Activated T-helper 1 cell treated with anti-CD3 and anti-CD28 coated beads, Interleukin-12 subunit alpha, Interleukin-12 subunit beta, Interleukin-2, Interleukin-4 antibody, amounts not matched to agents 30 ng/mL and 10 ng/mL and 1 ng/mL, durations not matched to agents 14 hours and 24 hours and 36 hours (primary cell): ENCODE measurements around the gene PSMC3. TPM values are rescaled to one million over a fixed set of nuclear protein-coding genes. Genes with fewer than 3 reads are reported as not detected.

ENCODE experiments used
- DNase-seq: peaks from one replicate; pipeline ENCODE4 v3.0.0; 2021; ENCODE audit warnings: low spot score
- H3K27ac Mint-ChIP-seq: one replicate; pipeline ENCODE4 v1.8.0; 2021; ENCODE audit warnings: mild to moderate bottlenecking, mixed read lengths
- H3K27me3 Mint-ChIP-seq: one replicate; pipeline ENCODE4 v1.8.0; 2022; ENCODE audit warnings: mild to moderate bottlenecking, moderate library complexity, mixed read lengths; ENCODE audit not compliant: insufficient read depth
- H3K36me3 Mint-ChIP-seq: one replicate; pipeline ENCODE4 v1.8.0; 2021; ENCODE audit warnings: low read depth, mixed read lengths
- H3K4me1 Mint-ChIP-seq: one replicate; pipeline ENCODE4 v1.8.0; 2021; ENCODE audit warnings: low read depth, mixed read lengths
- H3K4me3 Mint-ChIP-seq: one replicate; pipeline ENCODE4 v1.8.0; 2021; ENCODE audit warnings: mild to moderate bottlenecking, moderate library complexity, mixed read lengths
- H3K9me3 Mint-ChIP-seq: one replicate; pipeline ENCODE4 v1.8.0; 2021; ENCODE audit warnings: mixed read lengths
- intact Hi-C: fragments of 100-400 bp; cut with micrococcal nuclease; formaldehyde crosslinking; loops from one replicate; pipeline ENCODE4 v1.15.1; 2024
- total RNA-seq: library from RNA; stranded (reverse); gene quantifications from 2 replicates; pipeline ENCODE4 v1.2.3, GENCODE V29; 2022

The PSMC3 gene
- total RNA-seq, 1 donor from 2014 or later = 219 TPM

GRCh38 chr11:47415091-47415854 is 11.0 kb downstream of the PSMC3 start:
- H3K36me3 Mint-ChIP-seq = peaks cover 26% of the 10 kb centered on the region
- H3K27ac Mint-ChIP-seq = no peak overlapping the region

DNA sequence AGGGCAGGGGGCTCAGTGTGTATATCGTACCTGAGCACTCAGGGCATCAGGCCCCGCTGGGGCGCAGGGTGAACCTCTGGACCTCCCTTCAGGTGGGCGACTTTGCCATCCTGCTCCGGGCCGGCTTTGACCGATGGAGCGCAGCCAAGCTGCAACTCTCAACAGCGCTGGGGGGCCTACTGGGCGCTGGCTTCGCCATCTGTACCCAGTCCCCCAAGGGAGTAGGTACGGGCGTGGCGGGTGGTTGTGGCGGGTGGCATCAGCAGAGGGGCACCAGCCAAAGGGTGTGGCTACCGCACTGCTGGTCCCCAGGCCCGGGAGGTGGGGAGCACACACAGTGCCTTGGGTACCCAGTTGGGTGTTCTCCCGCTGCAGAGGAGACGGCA is 11.6 kb downstream of the PSMC3 start:
- intact Hi-C loops = no loop called here
- H3K27ac Mint-ChIP-seq = no peak overlapping the region
- DNase-seq = no peak
- H3K9me3 Mint-ChIP-seq = no peaks in the 10 kb centered on the region
- H3K36me3 Mint-ChIP-seq = peaks cover 20% of the 10 kb centered on the region
- no peaks in the 10 kb centered on the region for H3K27me3 Mint-ChIP-seq
- no peak overlapping the region for H3K4me3 Mint-ChIP-seq
- no peaks in the 10 kb centered on the region for H3K4me1 Mint-ChIP-seq

More at GRCh38 chr11:47415091-47415854, 11.0 kb downstream of the PSMC3 start:
- Mint-ChIP-seq H3K27me3 (no peaks in the 10 kb centered on the region), H3K4me1 (no peaks in the 10 kb centered on the region), H3K4me3 (no peak overlapping the region), H3K9me3 (no peaks in the 10 kb centered on the region)
- intact Hi-C loops = no loop called here
- no peak for DNase-seq

GRCh38 chr11:47413908-47414684 is 12.1 kb downstream of the PSMC3 start:
- Mint-ChIP-seq H3K27me3 (no peaks in the 10 kb centered on the region), H3K9me3 (no peaks in the 10 kb centered on the region), H3K4me3 (no peak overlapping the region), H3K27ac (peak overlapping the region; percentile 52), H3K4me1 (peaks cover 4% of the 10 kb centered on the region), H3K36me3 (peaks cover 17% of the 10 kb centered on the region)
- no peak for DNase-seq
- intact Hi-C loops = no loop called here

DNA sequence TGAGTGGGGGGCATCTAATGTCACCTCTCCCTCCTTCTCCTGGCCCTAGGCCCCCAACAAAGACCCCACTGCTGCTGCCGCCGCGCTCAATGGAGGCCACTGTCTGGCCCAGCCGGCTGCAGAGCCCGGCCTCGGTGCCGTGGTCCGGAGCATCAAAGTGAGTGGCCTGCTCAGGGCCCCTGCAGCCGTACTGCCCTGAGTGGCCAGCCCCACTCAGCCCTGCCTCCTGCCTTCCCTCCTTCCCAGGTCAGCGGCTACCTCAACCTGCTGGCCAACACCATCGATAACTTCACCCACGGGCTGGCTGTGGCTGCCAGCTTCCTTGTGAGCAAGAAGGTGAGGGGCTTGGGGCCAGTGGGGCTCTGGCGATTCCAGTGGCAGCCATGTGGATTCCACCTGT is 12.9 kb downstream of the PSMC3 start:
- Mint-ChIP-seq H3K36me3 (peaks cover 13% of the 10 kb centered on the region), H3K27me3 (no peaks in the 10 kb centered on the region), H3K27ac (no peak overlapping the region), H3K4me1 (peaks cover 8% of the 10 kb centered on the region), H3K4me3 (no peak overlapping the region), H3K9me3 (no peaks in the 10 kb centered on the region)
- intact Hi-C loops = no loop called here
- no peak for DNase-seq

- Mint-ChIP-seq H3K4me1 (peaks cover 16% of the 10 kb centered on the region), H3K27me3 (no peaks in the 10 kb centered on the region), H3K27ac (no peak overlapping the region), H3K9me3 (no peaks in the 10 kb centered on the region), H3K4me3 (no peak overlapping the region), H3K36me3 (peaks cover 6% of the 10 kb centered on the region)
- DNase-seq = peak; percentile 41
- intact Hi-C loops = loop anchor here (1.0 kb wide), 1 partner anchor 38 kb away; no protein-coding TSS in a partner anchor
Observed at GRCh38 chr11:47411884-47412746, 14.1 kb downstream of the PSMC3 start.

DNA sequence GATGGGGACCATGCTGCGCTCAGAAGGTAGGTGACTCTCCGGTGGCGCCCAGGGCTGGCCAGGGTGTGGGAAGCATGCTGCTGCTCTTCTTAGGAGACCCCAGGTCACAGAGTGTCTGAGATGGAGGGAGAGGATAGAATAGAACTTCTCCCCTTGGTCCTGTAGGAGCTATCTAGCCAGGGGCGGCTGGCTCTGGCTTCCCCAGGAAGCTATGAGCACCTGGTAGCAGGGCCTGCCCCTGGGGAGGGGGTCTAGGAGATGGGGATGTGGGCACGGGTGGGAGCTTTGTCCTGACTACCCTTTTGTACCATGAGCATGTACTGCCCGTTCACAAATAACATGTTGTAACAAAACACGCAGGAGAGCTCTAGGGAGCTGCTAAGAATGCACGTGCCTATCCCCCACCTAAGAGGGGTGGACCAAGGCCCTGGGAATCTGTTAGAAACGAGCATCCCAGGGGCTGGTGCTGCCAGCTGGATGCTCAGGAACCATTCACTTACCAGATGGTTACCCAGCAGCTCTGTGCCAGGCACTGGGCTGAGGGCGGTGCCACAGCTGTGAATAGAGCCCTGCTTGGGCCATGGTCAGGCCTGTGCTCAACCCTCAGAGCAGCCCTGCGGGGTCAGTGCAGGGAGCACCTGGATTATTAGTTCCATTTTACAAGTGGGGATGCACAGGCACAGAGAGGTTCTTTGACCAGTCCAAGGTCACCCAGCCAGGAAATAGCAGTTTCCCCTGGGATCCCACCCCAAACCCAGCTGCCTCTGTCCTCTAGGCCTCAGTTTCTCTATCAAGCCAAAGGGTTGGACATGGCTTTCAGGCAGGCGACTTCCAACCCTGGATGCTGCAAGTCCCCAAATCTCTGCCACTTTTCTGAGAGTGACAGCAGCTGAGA is 15.6 kb downstream of the PSMC3 start:
- Mint-ChIP-seq H3K4me3 (no peak overlapping the region), H3K27ac (no peak overlapping the region), H3K4me1 (peaks cover 21% of the 10 kb centered on the region), H3K9me3 (no peaks in the 10 kb centered on the region), H3K36me3 (peaks cover 6% of the 10 kb centered on the region), H3K27me3 (no peaks in the 10 kb centered on the region)
- intact Hi-C loops = no loop called here
- DNase-seq = no peak

GRCh38 chr11:47409440-47410369 is 16.5 kb downstream of the PSMC3 start:
- no peak for DNase-seq
- intact Hi-C loops = loop anchor here (2.0 to 5.0 kb wide), 5 partner anchors 15 to 709 kb away; partner anchors contain the start of genes ARHGAP1, FNBP4 and ZNF408
- Mint-ChIP-seq H3K36me3 (peaks cover 6% of the 10 kb centered on the region), H3K27ac (peak overlapping the region; percentile 92), H3K4me3 (peak overlapping the region; percentile 94), H3K27me3 (no peaks in the 10 kb centered on the region), H3K9me3 (no peaks in the 10 kb centered on the region), H3K4me1 (peaks cover 21% of the 10 kb centered on the region)

DNA sequence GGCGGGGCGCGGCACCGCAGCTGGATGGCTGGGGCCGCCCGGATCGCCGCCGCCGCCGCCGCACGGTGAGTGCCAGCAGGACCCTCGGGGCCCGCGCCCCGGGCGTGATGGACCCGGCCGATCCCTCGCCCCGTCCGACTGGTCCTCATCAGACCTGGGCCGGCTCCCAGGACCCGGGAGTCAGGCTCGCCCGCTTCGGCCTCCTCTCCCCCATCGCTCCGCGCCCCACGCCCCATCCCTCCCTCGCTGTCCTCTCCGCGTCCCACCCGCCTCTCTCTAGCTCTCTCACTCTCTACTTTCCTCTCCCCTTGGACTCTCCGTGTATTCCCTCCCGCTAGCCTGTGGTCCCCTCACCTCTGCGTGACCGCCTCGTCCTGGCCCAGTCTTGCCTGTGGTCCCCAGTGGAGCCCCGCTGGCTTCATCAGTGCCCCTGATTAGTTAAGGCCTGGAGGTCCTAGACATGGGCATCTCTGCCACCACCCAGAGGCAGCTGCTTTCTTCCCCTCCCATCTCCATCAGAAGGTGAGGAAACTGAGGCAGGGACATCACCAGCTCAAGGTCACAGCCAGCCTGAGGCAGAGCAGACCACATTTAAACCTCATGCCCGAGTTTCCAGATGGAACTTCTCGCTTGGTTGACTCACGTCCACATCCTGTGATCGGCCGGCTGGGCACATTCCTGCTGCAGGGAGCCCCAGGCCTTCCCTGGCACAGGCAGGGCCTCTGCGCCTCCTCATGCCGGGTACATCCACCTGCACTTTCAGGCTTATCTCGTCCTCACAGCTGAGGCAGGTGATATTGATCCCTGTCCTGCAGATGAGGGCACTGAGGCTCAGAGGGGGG is 17.4 kb downstream of the PSMC3 start:
- Mint-ChIP-seq H3K27ac (peak overlapping the region; percentile 92), H3K4me3 (peak overlapping the region; percentile 94), H3K27me3 (no peaks in the 10 kb centered on the region), H3K9me3 (no peaks in the 10 kb centered on the region), H3K36me3 (peaks cover 4% of the 10 kb centered on the region), H3K4me1 (peaks cover 21% of the 10 kb centered on the region)
- intact Hi-C loops = loop anchor here (1.0 to 5.0 kb wide), 12 partner anchors 9 to 708 kb away; partner anchors contain the start of genes ACP2, ARHGAP1, CSTPP1 and FNBP4
- no peak for DNase-seq

DNA sequence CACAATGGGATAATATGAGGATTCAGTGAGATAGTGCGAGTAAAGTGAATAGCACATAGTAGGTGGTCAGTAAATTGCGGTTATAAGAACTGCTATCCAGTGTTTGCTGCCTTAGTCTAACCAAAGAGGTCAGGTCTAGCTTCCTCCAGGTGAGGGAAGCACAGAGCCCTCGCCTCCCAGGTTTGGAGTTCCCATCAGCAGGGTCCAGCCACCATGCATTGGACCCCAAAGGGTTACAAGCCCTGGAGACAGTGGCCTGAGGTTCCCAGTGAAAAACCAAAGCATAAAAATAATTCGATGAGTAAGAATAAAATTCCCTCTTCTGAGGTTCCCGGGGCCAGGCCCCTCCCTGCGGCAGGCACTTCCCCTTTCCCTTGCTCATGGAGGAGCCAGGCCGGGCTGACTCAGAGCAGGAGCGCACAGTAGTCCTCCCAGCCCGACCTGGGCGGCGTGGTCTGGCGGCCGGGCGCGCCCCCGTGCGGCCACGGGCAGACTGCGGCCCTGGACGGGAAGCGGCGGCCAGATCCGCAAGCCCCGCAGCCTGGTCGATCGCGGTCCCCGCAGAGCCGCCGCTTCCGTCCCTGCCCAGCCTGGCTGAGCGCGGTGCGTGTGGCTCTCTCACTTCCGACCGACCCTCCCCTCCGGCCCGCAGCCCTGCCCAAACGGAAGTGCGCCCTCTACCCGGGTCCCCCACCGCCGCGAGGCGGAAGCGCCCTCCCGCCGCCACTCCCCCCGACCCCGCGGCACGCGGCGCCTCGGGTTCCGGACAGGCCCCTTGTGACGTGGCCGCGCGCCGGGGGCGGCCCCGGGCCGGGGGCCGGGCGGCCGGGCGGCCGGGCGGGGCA is 18.3 kb downstream of the PSMC3 start, which contains the start of gene SLC39A13:
SLC39A13 (plus strand) TSS at position 845 of the 845 bp plus-strand sequence. CDS start 1,505 bp downstream, outside the sequence.
- Mint-ChIP-seq H3K27me3 (no peaks in the 10 kb centered on the region), H3K4me1 (peaks cover 21% of the 10 kb centered on the region), H3K36me3 (no peaks in the 10 kb centered on the region), H3K27ac (peak within 1 kb of the TSS; percentile 92), H3K4me3 (peak within 1 kb of the TSS; percentile 94), H3K9me3 (no peaks in the 10 kb centered on the region)
- intact Hi-C loops = loop anchor here (1.0 to 5.0 kb wide), 12 partner anchors 8 to 707 kb away; partner anchors contain the start of genes ACP2, ARHGAP1, CSTPP1 and FNBP4
- DNase-seq = peak; percentile 93
